LNCaP clone FGC (cell line): ENCODE measurements around the gene MAGEA9.
"Not testable (repeated sequence)": the region's sequence is repeated elsewhere in the genome, so short reads cannot be mapped to it uniquely, and the experiment has no call there.

ENCODE experiments used
- DNase-seq: peaks from one replicate; pipeline ENCODE4 v3.0.0-alpha.2; 2011; ENCODE audit warnings: low read depth
- H3K4me3 ChIP-seq: 2 replicates; pipeline ENCODE4 v1.5.1; 2011; ENCODE audit warnings: mild to moderate bottlenecking, low read depth, low read length, control low read depth
- CTCF ChIP-seq: IDR thresholded peaks from 2 replicates; pipeline ENCODE4 v1.5.1; 2012; ENCODE audit warnings: mild to moderate bottlenecking; ENCODE audit not compliant: control insufficient read depth, insufficient read depth; ENCODE audit errors: extremely low read depth

MAGEA9 gene

GRCh38 chrX:149781727-149782126, at the start of gene MAGEA9:
Gene MAGEA9 (plus strand): TSS chrX:149781930. CDS start chrX:149786211, 4,281 bp downstream.
- DNase-seq, H3K4me3 ChIP-seq: not testable (repeated sequence)

- DNase-seq, H3K4me3 ChIP-seq: not testable (repeated sequence)
Measured at GRCh38 chrX:149742269-149742668, 39.5 kb upstream of the MAGEA9 start.

- not testable (repeated sequence) for H3K4me3 ChIP-seq, DNase-seq
Measured at GRCh38 chrX:149746390-149747007, 35.2 kb upstream of the MAGEA9 start.

- no peak for DNase-seq
- no peak overlapping the region for H3K4me3 ChIP-seq
- no peak for TF ChIP-seq CTCF
Measured at GRCh38 chrX:149757206-149758067, 24.3 kb upstream of the MAGEA9 start.

GRCh38 chrX:149758068-149758714, 23.5 kb upstream of the MAGEA9 start:
- DNase-seq, result no peak
- TF ChIP-seq CTCF, result no peak
- no peak overlapping the region for H3K4me3 ChIP-seq

- not testable (repeated sequence) for DNase-seq, H3K4me3 ChIP-seq
Measured at GRCh38 chrX:149758715-149759078, 23.0 kb upstream of the MAGEA9 start.

- no peak for TF ChIP-seq CTCF
- H3K4me3 ChIP-seq, result no peak overlapping the region
- DNase-seq, result no peak
Measured at GRCh38 chrX:149759824-149760223, 21.9 kb upstream of the MAGEA9 start.

- no peak for TF ChIP-seq CTCF
Measured at GRCh38 chrX:149760965-149761364, 20.8 kb upstream of the MAGEA9 start.

GRCh38 chrX:149761858-149762674, 19.7 kb upstream of the MAGEA9 start:
- DNase-seq, H3K4me3 ChIP-seq: not testable (repeated sequence)

More at GRCh38 chrX:149760965-149761364, 20.8 kb upstream of the MAGEA9 start:
- DNase-seq, result no peak
- no peak overlapping the region for H3K4me3 ChIP-seq
